DOHH2 (cell line): Measurements from ENCODE around the gene TNNC1.

Experiments
- H3F3A ChIP-seq: fragments of 200-600 bp; sonication (generic), shearing (Covaris generic); 2 replicates; pipeline ENCODE4 v1.6.0; 2016; ENCODE audit warnings: antibody characterized with exemption, mild to moderate bottlenecking; ENCODE audit not compliant: control insufficient read depth, insufficient read depth
- H3K27ac ChIP-seq: fragments of 200-600 bp; sonication (generic); 2 replicates; pipeline ENCODE4 v1.5.1; 2014; ENCODE audit warnings: low read depth, mild to moderate bottlenecking, low read length, moderate library complexity
- H3K27me3 ChIP-seq: fragments of 200-600 bp; sonication (generic); 2 replicates; pipeline ENCODE4 v1.6.1; 2014; ENCODE audit warnings: mild to moderate bottlenecking, low read length, mixed read lengths; ENCODE audit not compliant: control insufficient read depth
- H3K36me3 ChIP-seq: fragments of 200-600 bp; sonication (generic); 2 replicates; pipeline ENCODE4 v1.6.1; 2014; ENCODE audit warnings: mild to moderate bottlenecking, low read length, moderate library complexity, mixed read lengths; ENCODE audit not compliant: control insufficient read depth
- H3K4me1 ChIP-seq: fragments of 200-600 bp; sonication (generic); 2 replicates; pipeline ENCODE4 v1.6.1; 2014; ENCODE audit warnings: mild to moderate bottlenecking, low read length, mixed read lengths; ENCODE audit not compliant: control insufficient read depth
- H3K4me2 ChIP-seq: fragments of 200-600 bp; sonication (generic); 2 replicates; pipeline ENCODE4 v1.6.0; 2014; ENCODE audit warnings: mild to moderate bottlenecking, low read length, moderate library complexity
- H3K4me3 ChIP-seq: fragments of 200-600 bp; sonication (generic); 2 replicates; pipeline ENCODE4 v1.5.1; 2014; ENCODE audit warnings: mild to moderate bottlenecking, low read length, mixed read lengths
- H3K79me2 ChIP-seq: fragments of 200-600 bp; sonication (generic); 2 replicates; pipeline ENCODE4 v1.6.1; 2014; ENCODE audit warnings: mild to moderate bottlenecking, low read length, mixed read lengths; ENCODE audit not compliant: control insufficient read depth
- H3K9me2 ChIP-seq: fragments of 200-600 bp; sonication (generic); replicated peaks from 2 replicates; pipeline ENCODE4 v1.6.1; 2014; ENCODE audit warnings: mild to moderate bottlenecking, low read length, mixed read lengths; ENCODE audit not compliant: control insufficient read depth
- H3K9me3 ChIP-seq: fragments of 200-600 bp; sonication (generic); 2 replicates; pipeline ENCODE4 v1.6.1; 2014; ENCODE audit warnings: antibody characterized with exemption, low read length, mixed read lengths; ENCODE audit not compliant: control insufficient read depth, insufficient read depth
- H4K20me1 ChIP-seq: fragments of 200-600 bp; sonication (generic); 2 replicates; pipeline ENCODE4 v1.6.0; 2014; ENCODE audit warnings: low read depth, mild to moderate bottlenecking, antibody characterized with exemption, low read length, moderate library complexity; ENCODE audit not compliant: control insufficient read depth, insufficient read depth
- EZH2phosphoT487 ChIP-seq: fragments of 200-600 bp; sonication (generic); IDR thresholded peaks from 2 replicates; pipeline ENCODE4 v1.6.1; 2017; ENCODE audit warnings: borderline replicate concordance, mild to moderate bottlenecking, antibody characterized with exemption, low read length, moderate library complexity, mixed read lengths
- TF ChIP-seq, protein P1 (sequence below): fragments of 200-600 bp; sonication (generic); IDR thresholded peaks from one replicate; pipeline ENCODE4 v1.5.1; 2014; ENCODE audit warnings: antibody characterized with exemption, mild to moderate bottlenecking, low read depth, low read length; ENCODE audit not compliant: poor library complexity, severe bottlenecking

Gene TNNC1

GRCh38 chr3:52487050-52487787, 33.4 kb upstream of the TNNC1 start:
- Histone ChIP-seq H3K79me2 (no peaks in the 10 kb centered on the region), H4K20me1 (no peaks in the 10 kb centered on the region), H3K4me1 (no peaks in the 10 kb centered on the region), H3K9me3 (no peaks in the 10 kb centered on the region), H3K36me3 (peaks cover 61% of the 10 kb centered on the region), H3K27me3 (no peaks in the 10 kb centered on the region), H3F3A (no peaks in the 10 kb centered on the region), H3K4me2 (no peak overlapping the region), H3K27ac (no peak overlapping the region), H3K9me2 (no peaks in the 10 kb centered on the region), H3K4me3 (no peak overlapping the region)
- TF ChIP-seq, protein P1, sequence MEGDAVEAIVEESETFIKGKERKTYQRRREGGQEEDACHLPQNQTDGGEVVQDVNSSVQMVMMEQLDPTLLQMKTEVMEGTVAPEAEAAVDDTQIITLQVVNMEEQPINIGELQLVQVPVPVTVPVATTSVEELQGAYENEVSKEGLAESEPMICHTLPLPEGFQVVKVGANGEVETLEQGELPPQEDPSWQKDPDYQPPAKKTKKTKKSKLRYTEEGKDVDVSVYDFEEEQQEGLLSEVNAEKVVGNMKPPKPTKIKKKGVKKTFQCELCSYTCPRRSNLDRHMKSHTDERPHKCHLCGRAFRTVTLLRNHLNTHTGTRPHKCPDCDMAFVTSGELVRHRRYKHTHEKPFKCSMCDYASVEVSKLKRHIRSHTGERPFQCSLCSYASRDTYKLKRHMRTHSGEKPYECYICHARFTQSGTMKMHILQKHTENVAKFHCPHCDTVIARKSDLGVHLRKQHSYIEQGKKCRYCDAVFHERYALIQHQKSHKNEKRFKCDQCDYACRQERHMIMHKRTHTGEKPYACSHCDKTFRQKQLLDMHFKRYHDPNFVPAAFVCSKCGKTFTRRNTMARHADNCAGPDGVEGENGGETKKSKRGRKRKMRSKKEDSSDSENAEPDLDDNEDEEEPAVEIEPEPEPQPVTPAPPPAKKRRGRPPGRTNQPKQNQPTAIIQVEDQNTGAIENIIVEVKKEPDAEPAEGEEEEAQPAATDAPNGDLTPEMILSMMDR: no peak
- no peak for TF ChIP-seq EZH2phosphoT487

DNA sequence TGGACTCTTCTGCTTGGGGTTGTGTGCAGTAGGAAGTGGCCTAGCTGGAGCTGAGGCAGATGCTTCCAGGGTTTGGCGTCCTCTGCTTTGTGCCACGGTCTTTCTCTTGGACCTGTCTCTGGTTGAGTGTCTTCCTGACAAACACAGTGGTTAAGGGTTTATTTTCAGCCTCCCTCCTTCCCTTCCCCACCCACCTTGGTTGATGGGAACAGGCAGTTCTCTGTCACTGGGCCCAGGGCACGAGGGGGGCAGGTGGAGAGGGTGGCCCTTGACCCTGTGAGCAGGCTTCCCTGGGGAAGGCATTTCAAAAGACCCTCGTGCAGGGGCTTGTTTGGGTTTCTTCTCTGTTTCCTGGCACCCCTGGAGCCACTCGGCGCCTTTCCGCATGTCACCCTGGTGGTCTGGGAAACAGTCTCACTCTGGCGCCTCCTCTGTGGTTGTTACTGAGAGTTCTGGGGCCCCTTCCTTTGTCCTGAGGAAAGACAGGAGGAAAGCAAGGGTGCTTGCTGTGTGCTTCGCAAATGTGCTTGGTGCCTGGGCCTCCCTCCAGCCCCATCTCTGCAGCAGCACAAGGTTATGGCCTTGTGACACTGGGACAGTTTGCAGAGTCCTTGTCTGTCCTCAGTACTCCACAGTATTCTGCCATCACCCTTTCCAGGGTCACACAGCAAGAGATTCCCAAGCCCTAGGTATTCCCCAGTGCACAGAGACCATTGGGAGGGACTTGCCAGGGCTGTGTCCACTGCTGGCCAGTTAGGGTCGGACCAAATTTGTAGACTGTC, 31.0 kb upstream of the TNNC1 start:
- Histone ChIP-seq H3K9me3 (no peaks in the 10 kb centered on the region), H3K4me2 (no peak overlapping the region), H3K4me3 (no peak overlapping the region), H3K27ac (no peak overlapping the region), H3K36me3 (peaks cover 60% of the 10 kb centered on the region), H3F3A (no peaks in the 10 kb centered on the region), H3K4me1 (no peaks in the 10 kb centered on the region), H3K9me2 (no peaks in the 10 kb centered on the region), H4K20me1 (no peaks in the 10 kb centered on the region), H3K79me2 (no peaks in the 10 kb centered on the region), H3K27me3 (no peaks in the 10 kb centered on the region)
- TF ChIP-seq EZH2phosphoT487: no peak
- TF ChIP-seq, protein P1: no peak

DNA sequence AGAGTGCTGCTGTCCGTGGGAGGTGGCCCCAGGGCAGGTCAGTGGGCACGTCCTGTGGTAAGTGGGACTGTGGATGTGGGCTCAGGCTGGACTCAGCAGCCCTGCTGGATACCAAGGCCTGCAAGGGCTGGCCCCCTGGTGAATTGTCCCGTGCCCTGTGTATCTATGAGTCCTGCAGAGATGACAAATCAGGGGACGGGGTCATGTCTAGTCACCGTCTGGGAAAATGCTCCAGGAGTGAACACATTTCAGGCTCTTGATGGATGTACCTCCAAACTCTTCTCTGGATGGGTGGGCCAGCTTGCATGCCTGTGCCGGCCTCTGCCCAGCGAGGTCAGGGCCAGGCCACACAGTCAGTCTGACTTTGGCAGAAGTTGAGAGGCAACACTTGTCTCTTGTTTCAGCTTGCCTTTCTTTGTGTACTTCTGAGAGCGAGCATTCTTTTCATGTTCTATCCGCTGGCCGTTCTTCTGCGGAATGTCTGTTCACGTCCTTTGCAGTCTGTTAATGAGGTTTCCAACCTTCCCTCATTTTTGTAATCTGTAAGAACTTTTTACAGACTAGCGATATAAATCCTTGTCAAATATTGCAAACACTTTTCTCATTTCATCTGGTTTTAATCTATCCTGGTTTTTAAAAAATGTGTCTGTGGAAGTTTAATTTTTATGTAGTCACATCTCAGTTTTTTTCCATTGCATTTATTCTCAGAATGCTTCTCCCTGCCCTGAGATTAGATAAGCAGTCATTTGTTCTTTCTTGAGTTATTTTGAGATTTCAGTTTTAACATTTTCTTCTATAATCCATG, 29.9 kb upstream of the TNNC1 start:
- Histone ChIP-seq H3K9me2 (no peaks in the 10 kb centered on the region), H3K36me3 (peaks cover 62% of the 10 kb centered on the region)

More for the DNA sequence above, 29.9 kb upstream of the TNNC1 start:
- Histone ChIP-seq H3K4me3 (no peak overlapping the region), H3K79me2 (no peaks in the 10 kb centered on the region), H3K4me1 (no peaks in the 10 kb centered on the region), H3K9me3 (no peaks in the 10 kb centered on the region), H3K27ac (no peak overlapping the region), H3F3A (no peaks in the 10 kb centered on the region), H3K4me2 (no peak overlapping the region), H3K27me3 (no peaks in the 10 kb centered on the region), H4K20me1 (no peaks in the 10 kb centered on the region)
- TF ChIP-seq EZH2phosphoT487: no peak
- TF ChIP-seq, protein P1: no peak
